ENCODE measurements around the gene ICAM3. TPM values are rescaled to one million over a fixed set of nuclear protein-coding genes. Genes with fewer than 3 reads are reported as not detected.

Gene ICAM3
- total RNA-seq, 3 donors from 2014 or later = 5.9 to 10.1 (median 7.9) TPM

DNA sequence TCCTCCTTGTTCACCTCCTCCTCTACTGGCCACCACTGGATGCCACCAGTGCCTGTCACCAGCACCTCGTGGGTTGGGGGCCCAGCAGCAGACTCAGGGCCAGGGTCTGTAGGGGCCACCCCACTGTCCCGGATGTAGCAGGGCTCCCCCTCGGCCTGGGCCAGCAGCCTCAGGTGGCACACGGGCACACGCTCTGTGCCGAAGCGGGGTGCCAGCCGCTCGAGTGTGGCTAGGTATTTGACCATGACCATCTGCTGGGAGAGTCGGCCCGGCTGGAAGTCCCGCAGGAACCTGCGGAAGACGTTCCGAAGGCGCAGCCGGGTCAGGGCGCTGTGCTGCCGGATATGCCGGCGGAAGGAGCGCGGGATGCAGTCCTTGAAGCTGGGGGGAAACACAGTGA is 26.1 kb upstream of the ICAM3 start:
- Histone ChIP-seq H3K4me1 (no peaks in the 10 kb centered on the region), H3K36me3 (peaks cover 6% of the 10 kb centered on the region), H3K4me3 (no peak overlapping the region), H3K27me3 (no peaks in the 10 kb centered on the region), H3K27ac (no peak overlapping the region), H3K9me3 (no peaks in the 10 kb centered on the region)
- intact Hi-C loops (cut with DNase I; ENCODE audit: low total_unique reads) = no loop called here
- DNase-seq (ENCODE audit: low spot score in 2 of 2) = no peak
- TF ChIP-seq POLR2A (IDR thresholded peaks at IDR 0.05) (no peak), POLR2AphosphoS5 (IDR thresholded peaks at IDR 0.05) (no peak)
- TF ChIP-seq, protein P1, sequence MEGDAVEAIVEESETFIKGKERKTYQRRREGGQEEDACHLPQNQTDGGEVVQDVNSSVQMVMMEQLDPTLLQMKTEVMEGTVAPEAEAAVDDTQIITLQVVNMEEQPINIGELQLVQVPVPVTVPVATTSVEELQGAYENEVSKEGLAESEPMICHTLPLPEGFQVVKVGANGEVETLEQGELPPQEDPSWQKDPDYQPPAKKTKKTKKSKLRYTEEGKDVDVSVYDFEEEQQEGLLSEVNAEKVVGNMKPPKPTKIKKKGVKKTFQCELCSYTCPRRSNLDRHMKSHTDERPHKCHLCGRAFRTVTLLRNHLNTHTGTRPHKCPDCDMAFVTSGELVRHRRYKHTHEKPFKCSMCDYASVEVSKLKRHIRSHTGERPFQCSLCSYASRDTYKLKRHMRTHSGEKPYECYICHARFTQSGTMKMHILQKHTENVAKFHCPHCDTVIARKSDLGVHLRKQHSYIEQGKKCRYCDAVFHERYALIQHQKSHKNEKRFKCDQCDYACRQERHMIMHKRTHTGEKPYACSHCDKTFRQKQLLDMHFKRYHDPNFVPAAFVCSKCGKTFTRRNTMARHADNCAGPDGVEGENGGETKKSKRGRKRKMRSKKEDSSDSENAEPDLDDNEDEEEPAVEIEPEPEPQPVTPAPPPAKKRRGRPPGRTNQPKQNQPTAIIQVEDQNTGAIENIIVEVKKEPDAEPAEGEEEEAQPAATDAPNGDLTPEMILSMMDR (IDR thresholded peaks at IDR 0.05) = no peak

DNA sequence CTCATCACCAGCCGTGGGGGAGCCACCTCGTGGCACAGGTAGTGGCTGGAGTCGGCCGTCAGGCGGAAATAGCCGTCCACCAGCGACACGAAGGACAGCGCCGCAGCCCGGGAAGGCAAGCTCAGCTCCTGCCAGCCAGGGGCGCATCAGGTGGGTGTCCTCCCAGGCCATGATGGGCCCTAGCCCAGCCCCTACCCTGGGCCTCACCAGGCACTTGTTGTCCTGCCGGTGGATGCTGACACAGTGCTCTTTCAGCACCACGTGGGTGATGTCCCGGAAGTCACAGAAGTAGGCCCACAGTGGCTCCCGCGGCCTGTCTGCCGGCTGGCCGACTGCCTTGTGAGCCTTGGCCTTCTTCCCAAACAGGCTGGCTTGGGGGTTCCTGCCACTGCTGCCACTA is 25.2 kb upstream of the ICAM3 start:
- H3K36me3 ChIP-seq = peaks cover 6% of the 10 kb centered on the region
- intact Hi-C loops (cut with DNase I; ENCODE audit: low total_unique reads) = no loop called here

DNA sequence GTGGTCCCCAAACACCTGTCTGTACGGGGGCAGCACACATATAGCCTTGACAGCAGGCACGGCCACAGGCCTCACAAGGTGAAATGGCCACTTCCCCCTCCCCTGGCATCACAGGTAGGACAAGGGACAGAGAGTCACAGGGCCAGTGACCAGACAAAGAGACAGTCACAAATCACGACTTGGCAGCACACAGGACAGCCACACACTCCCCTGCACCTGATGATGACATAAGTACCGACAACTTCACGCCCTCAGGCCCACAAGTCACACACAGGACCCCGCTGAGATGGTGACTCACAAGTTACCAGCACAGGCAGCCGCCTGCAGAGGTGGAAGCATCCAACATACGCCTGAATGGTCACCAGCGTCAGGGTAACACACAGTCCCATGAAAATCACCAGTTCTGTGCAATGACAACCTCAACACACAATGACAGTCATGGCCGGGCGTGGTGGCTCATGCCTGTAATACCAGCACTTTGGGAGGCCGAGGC is 24.4 kb upstream of the ICAM3 start:
- intact Hi-C loops (cut with DNase I; ENCODE audit: low total_unique reads) = no loop called here
- Histone ChIP-seq H3K4me1 (no peaks in the 10 kb centered on the region), H3K27ac (no peak overlapping the region), H3K9me3 (no peaks in the 10 kb centered on the region), H3K27me3 (no peaks in the 10 kb centered on the region), H3K36me3 (peaks cover 6% of the 10 kb centered on the region), H3K4me3 (no peak overlapping the region)
- DNase-seq (ENCODE audit: low spot score in 2 of 2) = no peak
- TF ChIP-seq POLR2A (IDR thresholded peaks at IDR 0.05) (no peak), POLR2AphosphoS5 (IDR thresholded peaks at IDR 0.05) (no peak)
- TF ChIP-seq, protein P1 (IDR thresholded peaks at IDR 0.05) = no peak

More for the DNA sequence above, 25.2 kb upstream of the ICAM3 start:
- no peaks in the 10 kb centered on the region for H3K4me1 ChIP-seq
- DNase-seq (ENCODE audit: low spot score in 2 of 2) = no peak
- no peak overlapping the region for H3K4me3 ChIP-seq
- no peaks in the 10 kb centered on the region for H3K27me3 ChIP-seq
- no peaks in the 10 kb centered on the region for H3K9me3 ChIP-seq
- TF ChIP-seq POLR2AphosphoS5 (IDR thresholded peaks at IDR 0.05) (no peak), POLR2A (IDR thresholded peaks at IDR 0.05) (no peak)
- TF ChIP-seq, protein P1 (IDR thresholded peaks at IDR 0.05) = no peak
- no peak overlapping the region for H3K27ac ChIP-seq

GRCh38 chr19:10362259-10362658 is 22.8 kb upstream of the ICAM3 start:
- Histone ChIP-seq H3K36me3 (peaks cover 6% of the 10 kb centered on the region), H3K9me3 (no peaks in the 10 kb centered on the region), H3K4me3 (no peak overlapping the region), H3K27me3 (no peaks in the 10 kb centered on the region), H3K27ac (no peak overlapping the region), H3K4me1 (no peaks in the 10 kb centered on the region)
- no peak for TF ChIP-seq POLR2AphosphoS5 (IDR thresholded peaks at IDR 0.05)
- TF ChIP-seq, protein P1 (IDR thresholded peaks at IDR 0.05) = no peak
- TF ChIP-seq POLR2A (IDR thresholded peaks at IDR 0.05) = no peak
- intact Hi-C loops (cut with DNase I; ENCODE audit: low total_unique reads) = no loop called here
- DNase-seq (ENCODE audit: low spot score in 2 of 2) = no peak

- Histone ChIP-seq H3K36me3 (peaks cover 6% of the 10 kb centered on the region), H3K4me1 (no peaks in the 10 kb centered on the region), H3K4me3 (no peak overlapping the region), H3K27me3 (no peaks in the 10 kb centered on the region), H3K9me3 (no peaks in the 10 kb centered on the region), H3K27ac (no peak overlapping the region)
- TF ChIP-seq POLR2A (IDR thresholded peaks at IDR 0.05) = no peak
- TF ChIP-seq POLR2AphosphoS5 (IDR thresholded peaks at IDR 0.05) = no peak
- TF ChIP-seq, protein P1 (IDR thresholded peaks at IDR 0.05) = no peak
- intact Hi-C loops (cut with DNase I; ENCODE audit: low total_unique reads) = no loop called here
- DNase-seq (ENCODE audit: low spot score in 2 of 2) = no peak
These were observed 22.2 kb upstream of the ICAM3 start for GRCh38 chr19:10361569-10362011.

Measured in breast epithelium (tissue), 4 donors.